ENCODE data around the gene CLK3. TPM values are rescaled to one million over a fixed set of nuclear protein-coding genes. Genes with fewer than 3 reads are reported as not detected.
"Not testable (repeated sequence)": the region's sequence is repeated elsewhere in the genome, so short reads cannot be mapped to it uniquely, and the experiment has no call there.

CLK3 gene
- total RNA-seq, 1 donor from 2014 or later: 109 TPM

DNA sequence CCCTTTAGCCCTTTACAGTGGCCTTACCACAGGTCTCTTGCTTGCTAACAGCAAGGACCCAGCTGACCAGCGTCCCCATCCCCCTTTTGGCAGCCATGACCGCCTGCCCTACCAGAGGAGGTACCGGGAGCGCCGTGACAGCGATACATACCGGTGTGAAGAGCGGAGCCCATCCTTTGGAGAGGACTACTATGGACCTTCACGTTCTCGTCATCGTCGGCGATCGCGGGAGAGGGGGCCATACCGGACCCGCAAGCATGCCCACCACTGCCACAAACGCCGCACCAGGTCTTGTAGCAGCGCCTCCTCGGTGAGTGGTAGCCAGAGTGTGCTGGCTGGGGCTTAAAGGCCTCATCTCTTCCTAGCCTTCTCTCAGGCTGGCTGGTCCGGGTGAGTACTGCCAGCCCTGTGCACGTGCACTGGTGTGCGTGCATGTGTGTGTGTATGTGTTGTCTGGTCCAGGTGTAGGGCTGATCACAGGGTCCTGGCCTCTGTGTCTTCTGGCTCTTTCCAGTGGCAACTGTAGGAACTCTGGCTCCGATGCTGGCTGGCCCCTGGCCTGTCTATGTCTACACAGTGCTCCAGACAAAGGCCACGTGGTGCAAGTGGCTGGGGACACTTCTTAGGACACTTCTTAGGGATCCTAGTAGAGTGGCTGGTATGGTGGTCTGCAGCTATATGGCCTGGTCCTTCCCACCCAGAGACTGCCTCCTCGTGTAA lies 4.4 kb downstream of the CLK3 start:
- intact Hi-C loops (cut with micrococcal nuclease): loop anchor here (2.0 to 10.0 kb wide), 2 partner anchors 15 to 585 kb away; partner anchors contain the start of gene C15orf39

GRCh38 chr15:74620636-74621545 lies 5.3 kb downstream of the CLK3 start:
- intact Hi-C loops (cut with micrococcal nuclease): loop anchor here (1.0 to 2.0 kb wide), 4 partner anchors 14 to 329 kb away; no protein-coding TSS in a partner anchor

- intact Hi-C loops (cut with micrococcal nuclease): loop anchor here (1.0 to 2.0 kb wide), 4 partner anchors 13 to 329 kb away; no protein-coding TSS in a partner anchor
Observed at GRCh38 chr15:74621546-74621920, 5.9 kb downstream of the CLK3 start.

DNA sequence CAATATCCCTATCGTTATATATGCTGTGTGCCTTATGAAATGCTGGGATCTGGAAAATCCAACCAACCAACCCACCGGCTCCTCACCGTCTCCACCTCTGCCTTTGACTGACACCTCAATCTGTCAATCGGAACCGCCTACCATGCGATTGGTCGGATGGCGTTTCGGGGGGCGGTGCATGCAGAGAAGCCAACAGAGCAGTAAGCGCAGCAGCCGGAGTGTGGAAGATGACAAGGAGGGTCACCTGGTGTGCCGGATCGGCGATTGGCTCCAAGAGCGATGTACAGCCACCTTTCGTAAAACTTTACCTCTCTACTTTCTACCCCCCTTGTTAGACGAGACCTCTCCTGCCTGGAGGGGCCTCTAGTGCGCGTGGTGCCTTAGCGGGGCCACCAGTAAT lies 6.3 kb downstream of the CLK3 start:
- intact Hi-C loops (cut with micrococcal nuclease): loop anchor here (1.0 to 2.0 kb wide), 4 partner anchors 13 to 328 kb away; no protein-coding TSS in a partner anchor

GRCh38 chr15:74622758-74623157 lies 7.1 kb downstream of the CLK3 start:
- intact Hi-C loops (cut with micrococcal nuclease): no loop called here

DNA sequence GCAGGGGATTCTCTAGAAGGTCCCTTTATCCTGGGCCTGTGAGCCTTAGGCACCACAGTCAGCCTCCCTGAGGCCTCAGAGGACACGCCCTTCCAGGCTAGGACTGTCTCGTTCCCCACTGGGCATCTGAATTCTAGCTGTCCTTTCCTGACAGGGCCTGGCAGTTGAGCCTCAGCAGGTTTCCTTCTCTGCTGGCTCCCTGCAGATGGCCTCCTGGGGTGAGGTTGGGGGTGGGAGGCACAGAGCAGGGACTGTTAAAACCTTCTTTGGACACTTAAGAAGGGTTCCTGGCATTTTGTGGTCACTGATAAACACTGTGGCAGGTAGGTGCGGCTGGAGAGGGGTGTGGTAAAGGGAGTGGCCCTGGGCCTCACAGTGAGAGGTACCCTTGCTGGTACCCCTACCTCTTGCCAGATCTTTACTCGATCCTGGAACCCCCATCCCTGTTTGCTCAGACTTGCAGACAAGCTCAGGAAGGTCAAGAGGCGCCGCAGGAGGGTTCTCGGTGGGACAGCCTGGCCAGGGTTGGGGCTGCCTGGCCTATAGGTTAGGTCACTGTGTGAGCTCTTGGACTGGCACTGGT lies 8.5 kb downstream of the CLK3 start:
- intact Hi-C loops (cut with micrococcal nuclease): no loop called here

DNA sequence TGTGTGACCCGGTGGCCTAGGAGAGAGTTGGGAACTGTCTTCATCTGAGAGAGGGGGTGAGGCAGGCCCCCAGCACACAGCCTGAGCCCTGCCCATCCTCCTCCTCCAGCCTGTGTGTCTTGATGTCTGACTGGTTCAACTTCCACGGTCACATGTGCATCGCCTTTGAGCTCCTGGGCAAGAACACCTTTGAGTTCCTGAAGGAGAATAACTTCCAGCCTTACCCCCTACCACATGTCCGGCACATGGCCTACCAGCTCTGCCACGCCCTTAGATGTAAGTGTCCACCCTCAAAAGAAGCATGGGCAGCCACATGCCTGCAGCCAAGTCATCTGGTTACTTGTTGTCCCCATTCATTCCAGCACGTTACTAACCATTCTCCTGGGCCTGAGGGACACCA lies 10.1 kb downstream of the CLK3 start:
- intact Hi-C loops (cut with micrococcal nuclease): no loop called here

DNA sequence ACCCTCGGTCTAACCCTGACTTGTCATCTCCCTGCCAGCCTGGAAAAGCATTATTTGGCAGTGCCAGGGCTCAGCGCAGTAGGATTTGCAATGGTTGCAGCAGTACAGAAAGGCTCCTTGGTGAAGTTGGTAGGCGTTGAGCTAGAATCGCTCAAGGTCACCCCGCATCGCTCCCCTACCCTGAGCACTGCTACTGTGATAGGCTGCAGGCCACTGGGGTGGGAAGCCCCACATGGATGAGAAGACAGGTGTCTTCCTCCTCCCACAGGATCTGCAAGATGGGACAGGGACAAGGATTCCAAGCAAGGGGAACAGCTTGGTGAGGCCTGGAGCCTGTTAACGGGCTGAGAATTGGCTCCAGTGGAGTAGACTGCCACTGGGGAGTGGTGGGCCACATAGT lies 10.7 kb downstream of the CLK3 start:
- intact Hi-C loops (cut with micrococcal nuclease): no loop called here

DNA sequence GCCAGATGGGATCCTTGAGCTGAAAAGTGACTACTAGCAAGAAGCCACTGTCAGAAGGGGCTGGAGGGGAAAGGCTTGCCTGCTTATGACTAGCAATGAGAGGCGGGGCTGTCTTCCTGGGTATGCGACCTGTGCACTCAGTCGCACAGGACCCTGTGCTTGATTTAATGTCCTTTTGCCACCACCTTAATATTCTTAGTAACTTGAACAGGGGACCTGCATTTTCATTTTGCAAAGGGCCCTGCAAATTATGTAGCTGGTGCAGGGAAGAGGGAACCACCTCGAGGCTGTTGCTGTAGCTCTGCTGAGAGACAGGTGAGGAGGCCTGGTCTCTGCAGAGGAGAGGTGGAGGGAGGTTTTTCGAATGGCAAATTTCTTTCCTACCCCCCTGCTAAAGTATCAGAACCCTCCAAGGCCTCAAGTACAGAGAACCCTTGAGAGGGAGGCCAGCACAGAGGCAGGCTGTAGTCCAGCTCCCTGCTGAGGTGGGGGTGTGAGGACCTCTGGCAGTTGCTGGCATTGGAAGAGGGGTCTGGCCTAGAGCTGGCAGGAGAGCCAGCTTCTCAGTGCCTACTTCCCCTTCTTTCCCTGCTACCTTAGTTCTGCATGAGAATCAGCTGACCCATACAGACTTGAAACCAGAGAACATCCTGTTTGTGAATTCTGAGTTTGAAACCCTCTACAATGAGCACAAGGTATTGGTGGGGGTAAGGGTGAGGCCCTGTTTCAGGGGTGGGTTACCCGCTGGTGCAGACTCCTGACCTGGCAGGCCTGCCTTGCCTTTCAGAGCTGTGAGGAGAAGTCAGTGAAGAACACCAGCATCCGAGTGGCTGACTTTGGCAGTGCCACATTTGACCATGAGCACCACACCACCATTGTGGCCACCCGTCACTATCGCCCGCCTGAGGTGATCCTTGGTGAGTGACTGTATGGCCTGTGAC lies 11.4 kb downstream of the CLK3 start:
- intact Hi-C loops (cut with micrococcal nuclease): no loop called here

- intact Hi-C loops (cut with micrococcal nuclease): no loop called here
Observed at GRCh38 chr15:74627766-74628165, 12.1 kb downstream of the CLK3 start.

DNA sequence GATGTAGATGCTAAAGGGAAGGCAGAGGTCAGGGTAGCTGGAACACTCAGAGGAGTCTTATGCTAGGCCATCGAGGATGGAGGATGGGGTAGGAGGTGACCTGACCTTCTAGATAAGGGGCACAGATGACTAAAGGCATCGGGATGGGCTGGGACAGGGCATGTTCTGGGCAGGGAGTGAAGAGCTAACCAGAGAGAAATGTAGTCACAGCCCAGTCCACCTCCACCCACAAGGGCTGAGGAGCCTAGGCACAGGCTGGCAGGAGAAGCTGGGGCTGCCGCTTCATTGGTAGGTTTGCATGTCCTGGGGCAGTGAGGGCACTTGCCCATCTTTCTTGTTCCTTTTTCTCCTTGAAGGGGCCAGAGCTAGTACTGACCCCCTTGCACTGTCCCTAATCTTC lies 12.6 kb downstream of the CLK3 start:
- intact Hi-C loops (cut with micrococcal nuclease): no loop called here

- intact Hi-C loops (cut with micrococcal nuclease): no loop called here
Observed at GRCh38 chr15:74628949-74629348, 13.3 kb downstream of the CLK3 start.

GRCh38 chr15:74629696-74630095 lies 14.1 kb downstream of the CLK3 start:
- intact Hi-C loops (cut with micrococcal nuclease): not testable (repeated sequence)

- intact Hi-C loops (cut with micrococcal nuclease): no loop called here
Observed at GRCh38 chr15:74630284-74631086, 14.8 kb downstream of the CLK3 start.

- intact Hi-C loops (cut with micrococcal nuclease): no loop called here
Observed at GRCh38 chr15:74631087-74631385, 15.4 kb downstream of the CLK3 start.

GRCh38 chr15:74631408-74631807 lies 15.8 kb downstream of the CLK3 start:
- intact Hi-C loops (cut with micrococcal nuclease): no loop called here

DNA sequence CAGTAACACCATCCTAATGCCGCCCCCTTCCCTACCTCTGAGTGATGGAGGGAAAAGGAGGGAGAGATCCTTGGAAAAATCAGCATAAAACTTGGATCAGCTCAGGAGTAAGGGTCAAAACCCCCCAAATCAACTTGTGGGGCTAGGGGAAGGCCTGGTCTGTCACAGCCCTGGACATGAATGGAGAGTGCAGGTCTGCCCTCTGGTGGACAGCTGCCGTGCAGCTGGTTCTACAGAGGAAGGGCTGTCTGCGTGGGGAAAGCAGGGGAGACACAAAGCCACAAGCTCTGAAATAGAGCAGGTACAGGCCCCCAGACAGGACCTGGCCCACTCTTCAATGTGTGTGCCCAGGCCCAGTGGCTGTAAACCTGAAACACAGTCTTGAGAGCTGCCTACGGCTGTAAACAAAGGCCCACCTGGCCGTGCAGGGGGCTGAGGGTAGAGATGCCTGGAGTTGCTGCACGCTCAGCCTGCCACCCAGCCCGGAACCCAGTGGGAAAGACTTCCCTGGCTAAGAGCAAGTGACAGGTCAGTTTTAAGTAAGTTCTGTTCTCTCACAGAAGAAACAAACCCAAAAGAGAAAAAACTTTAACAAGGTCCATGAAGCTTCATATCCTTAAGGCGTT lies 16.4 kb downstream of the CLK3 start:
- intact Hi-C loops (cut with micrococcal nuclease): loop anchor here (1.0 kb wide), 1 partner anchor 259 kb away; no protein-coding TSS in a partner anchor

- intact Hi-C loops (cut with micrococcal nuclease): loop anchor here (1.0 kb wide), 1 partner anchor 259 kb away; no protein-coding TSS in a partner anchor
Observed at GRCh38 chr15:74632601-74633000, 17.0 kb downstream of the CLK3 start.

DNA sequence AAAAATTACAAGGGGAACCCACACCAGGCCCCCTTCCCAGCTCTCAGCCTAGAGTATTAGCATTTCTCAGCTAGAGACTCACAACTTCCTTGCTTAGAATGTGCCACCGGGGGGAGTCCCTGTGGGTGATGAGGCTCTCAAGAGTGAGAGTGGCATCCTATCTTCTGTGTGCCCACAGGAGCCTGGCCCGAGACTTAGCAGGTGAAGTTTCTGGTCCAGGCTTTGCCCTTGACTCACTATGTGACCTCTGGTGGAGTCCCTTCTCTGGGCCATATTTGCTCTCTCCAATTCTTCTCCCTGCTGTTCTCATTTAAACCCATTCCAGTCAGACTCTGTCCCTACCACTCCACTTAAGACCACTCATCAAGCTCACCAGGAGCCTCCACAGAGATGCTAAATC lies 18.1 kb downstream of the CLK3 start:
- intact Hi-C loops (cut with micrococcal nuclease): loop anchor here (2.0 kb wide), 2 partner anchors 13 to 273 kb away; partner anchors contain the start of gene FAM219B

Measured in T-helper 1 cell treated with Interleukin-12 subunit alpha and Interleukin-12 subunit beta and Interleukin-4 antibody, amounts not matched to agents 30 ng/mL and 1 ng/mL, for 36 hours (primary cell).